ENCODE measurements around the gene RTKN2.

DNA sequence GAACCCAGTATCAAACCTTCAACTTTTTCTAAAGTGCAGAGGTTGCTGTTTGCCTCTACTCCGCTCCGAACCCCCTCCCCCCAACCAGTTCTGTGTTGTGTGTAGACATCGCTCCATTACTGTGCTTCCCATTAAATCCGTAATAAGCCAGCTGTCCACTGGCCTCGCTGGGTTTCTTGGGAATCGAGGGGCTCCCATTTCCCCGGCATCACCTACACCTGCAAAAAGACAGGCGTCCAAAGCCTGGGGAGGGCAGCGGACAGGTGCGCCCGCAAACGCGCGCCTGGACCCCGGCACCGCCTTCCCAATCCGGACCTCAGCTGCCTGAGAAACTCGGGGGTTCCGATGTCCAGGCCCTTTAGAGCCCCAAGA, 631 bp downstream of the RTKN2 start:
- TF ChIP-seq, protein P1, sequence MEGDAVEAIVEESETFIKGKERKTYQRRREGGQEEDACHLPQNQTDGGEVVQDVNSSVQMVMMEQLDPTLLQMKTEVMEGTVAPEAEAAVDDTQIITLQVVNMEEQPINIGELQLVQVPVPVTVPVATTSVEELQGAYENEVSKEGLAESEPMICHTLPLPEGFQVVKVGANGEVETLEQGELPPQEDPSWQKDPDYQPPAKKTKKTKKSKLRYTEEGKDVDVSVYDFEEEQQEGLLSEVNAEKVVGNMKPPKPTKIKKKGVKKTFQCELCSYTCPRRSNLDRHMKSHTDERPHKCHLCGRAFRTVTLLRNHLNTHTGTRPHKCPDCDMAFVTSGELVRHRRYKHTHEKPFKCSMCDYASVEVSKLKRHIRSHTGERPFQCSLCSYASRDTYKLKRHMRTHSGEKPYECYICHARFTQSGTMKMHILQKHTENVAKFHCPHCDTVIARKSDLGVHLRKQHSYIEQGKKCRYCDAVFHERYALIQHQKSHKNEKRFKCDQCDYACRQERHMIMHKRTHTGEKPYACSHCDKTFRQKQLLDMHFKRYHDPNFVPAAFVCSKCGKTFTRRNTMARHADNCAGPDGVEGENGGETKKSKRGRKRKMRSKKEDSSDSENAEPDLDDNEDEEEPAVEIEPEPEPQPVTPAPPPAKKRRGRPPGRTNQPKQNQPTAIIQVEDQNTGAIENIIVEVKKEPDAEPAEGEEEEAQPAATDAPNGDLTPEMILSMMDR (IDR thresholded peaks at IDR 0.05), result no peak
- no peak for TF ChIP-seq POLR2A (IDR thresholded peaks at IDR 0.05)
